Measurements from ENCODE around the gene BBS9.

The BBS9 gene

DNA sequence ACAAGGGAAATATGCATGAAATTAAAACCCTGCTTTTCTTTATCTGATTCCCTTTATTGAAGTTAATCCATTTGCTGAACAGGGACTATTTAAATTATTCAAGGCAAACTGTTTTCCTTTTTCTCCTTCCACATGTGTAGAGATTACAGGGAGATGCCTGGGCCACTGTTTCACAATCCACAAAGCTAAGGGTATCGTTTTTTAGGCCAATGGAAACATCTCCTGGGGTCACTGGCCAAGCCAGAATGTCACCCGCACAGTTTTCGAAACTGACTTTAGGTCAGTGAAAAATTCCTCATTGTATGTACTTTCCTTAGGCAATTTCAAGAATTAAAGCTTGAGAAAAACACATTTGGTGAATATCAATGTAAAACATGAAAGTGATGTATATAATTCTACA, 516.8 kb downstream of the BBS9 start:
- Histone ChIP-seq H3K9me3 (ENCODE audit: control insufficient read depth, insufficient read depth, low read length) (no peaks in the 10 kb centered on the region), H3K9ac (ENCODE audit: low read depth, low read length) (no peak overlapping the region), H3K36me3 (ENCODE audit: control insufficient read depth, insufficient read depth, low read length) (no peaks in the 10 kb centered on the region), H3K27me3 (ENCODE audit: control insufficient read depth, insufficient read depth, low read length) (no peaks in the 10 kb centered on the region), H3K4me1 (ENCODE audit: control insufficient read depth, insufficient read depth, low read length) (no peaks in the 10 kb centered on the region), H3K4me3 (ENCODE audit: low read depth, low read length) (no peak overlapping the region)

GRCh38 chr7:33646891-33647391, 517.6 kb downstream of the BBS9 start:
- Histone ChIP-seq H3K9ac (ENCODE audit: low read depth, low read length) (no peak overlapping the region), H3K36me3 (ENCODE audit: control insufficient read depth, insufficient read depth, low read length) (no peaks in the 10 kb centered on the region), H3K27me3 (ENCODE audit: control insufficient read depth, insufficient read depth, low read length) (no peaks in the 10 kb centered on the region), H3K4me3 (ENCODE audit: low read depth, low read length) (no peak overlapping the region), H3K4me1 (ENCODE audit: control insufficient read depth, insufficient read depth, low read length) (no peaks in the 10 kb centered on the region), H3K9me3 (ENCODE audit: control insufficient read depth, insufficient read depth, low read length) (no peaks in the 10 kb centered on the region)

GRCh38 chr7:33649476-33650441, 520.4 kb downstream of the BBS9 start:
- Histone ChIP-seq H3K36me3 (ENCODE audit: control insufficient read depth, insufficient read depth, low read length) (no peaks in the 10 kb centered on the region), H3K27me3 (ENCODE audit: control insufficient read depth, insufficient read depth, low read length) (no peaks in the 10 kb centered on the region), H3K4me1 (ENCODE audit: control insufficient read depth, insufficient read depth, low read length) (no peaks in the 10 kb centered on the region), H3K4me3 (ENCODE audit: low read depth, low read length) (no peak overlapping the region), H3K9me3 (ENCODE audit: control insufficient read depth, insufficient read depth, low read length) (no peaks in the 10 kb centered on the region), H3K9ac (ENCODE audit: low read depth, low read length) (no peak overlapping the region)

DNA sequence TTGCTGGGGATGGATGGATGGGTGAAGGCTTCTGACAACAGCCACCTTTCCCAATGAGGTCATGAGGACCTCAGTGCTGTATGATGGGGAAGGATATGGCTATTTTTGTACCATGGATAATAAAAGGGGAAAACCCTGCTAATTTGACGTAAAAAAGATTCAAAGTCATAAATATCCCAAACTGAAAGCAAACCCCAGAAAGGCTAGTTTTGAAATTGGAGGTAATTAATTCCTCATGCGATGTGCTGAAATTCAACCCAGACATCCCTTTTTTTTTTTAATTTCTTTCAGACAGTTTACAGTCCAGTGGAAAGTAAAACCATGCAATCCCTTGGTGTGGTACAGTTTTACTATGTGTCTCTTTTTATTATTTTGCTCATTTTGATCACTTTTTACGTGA, 521.5 kb downstream of the BBS9 start:
- no peak overlapping the region for H3K4me3 ChIP-seq (ENCODE audit: low read depth, low read length)
- H3K9ac ChIP-seq (ENCODE audit: low read depth, low read length) = no peak overlapping the region

GRCh38 chr7:33651998-33652515, 522.7 kb downstream of the BBS9 start:
- Histone ChIP-seq H3K4me3 (ENCODE audit: low read depth, low read length) (no peak overlapping the region), H3K9ac (ENCODE audit: low read depth, low read length) (no peak overlapping the region), H3K4me1 (ENCODE audit: control insufficient read depth, insufficient read depth, low read length) (no peaks in the 10 kb centered on the region), H3K36me3 (ENCODE audit: control insufficient read depth, insufficient read depth, low read length) (no peaks in the 10 kb centered on the region), H3K27me3 (ENCODE audit: control insufficient read depth, insufficient read depth, low read length) (no peaks in the 10 kb centered on the region), H3K9me3 (ENCODE audit: control insufficient read depth, insufficient read depth, low read length) (no peaks in the 10 kb centered on the region)

More for the DNA sequence above, 521.5 kb downstream of the BBS9 start:
- Histone ChIP-seq H3K4me1 (ENCODE audit: control insufficient read depth, insufficient read depth, low read length) (no peaks in the 10 kb centered on the region), H3K27me3 (ENCODE audit: control insufficient read depth, insufficient read depth, low read length) (no peaks in the 10 kb centered on the region), H3K36me3 (ENCODE audit: control insufficient read depth, insufficient read depth, low read length) (no peaks in the 10 kb centered on the region), H3K9me3 (ENCODE audit: control insufficient read depth, insufficient read depth, low read length) (no peaks in the 10 kb centered on the region)

GRCh38 chr7:33654676-33655075, 525.3 kb downstream of the BBS9 start:
- Histone ChIP-seq H3K36me3 (ENCODE audit: control insufficient read depth, insufficient read depth, low read length) (no peaks in the 10 kb centered on the region), H3K4me3 (ENCODE audit: low read depth, low read length) (no peak overlapping the region), H3K27me3 (ENCODE audit: control insufficient read depth, insufficient read depth, low read length) (no peaks in the 10 kb centered on the region), H3K4me1 (ENCODE audit: control insufficient read depth, insufficient read depth, low read length) (no peaks in the 10 kb centered on the region), H3K9me3 (ENCODE audit: control insufficient read depth, insufficient read depth, low read length) (no peaks in the 10 kb centered on the region), H3K9ac (ENCODE audit: low read depth, low read length) (no peak overlapping the region)

Measured in iPS-15b (cell line).